Astrocyte (in vitro differentiated cells and primary cell): Measurements from ENCODE around the gene PLCB4.

Experiments
- EZH2 ChIP-seq: IDR thresholded peaks from 2 replicates; pipeline ENCODE4 v1.6.1; 2012; ENCODE audit warnings: mild to moderate bottlenecking, low read length, inconsistent platforms; ENCODE audit not compliant: insufficient read depth
- TF ChIP-seq, protein P1 (sequence below): IDR thresholded peaks from 2 replicates; pipeline ENCODE4 v1.5.1; 2011; ENCODE audit warnings: low read depth, mild to moderate bottlenecking, inconsistent platforms, low read length, moderate library complexity; ENCODE audit not compliant: insufficient read depth

- TF ChIP-seq, protein P1, sequence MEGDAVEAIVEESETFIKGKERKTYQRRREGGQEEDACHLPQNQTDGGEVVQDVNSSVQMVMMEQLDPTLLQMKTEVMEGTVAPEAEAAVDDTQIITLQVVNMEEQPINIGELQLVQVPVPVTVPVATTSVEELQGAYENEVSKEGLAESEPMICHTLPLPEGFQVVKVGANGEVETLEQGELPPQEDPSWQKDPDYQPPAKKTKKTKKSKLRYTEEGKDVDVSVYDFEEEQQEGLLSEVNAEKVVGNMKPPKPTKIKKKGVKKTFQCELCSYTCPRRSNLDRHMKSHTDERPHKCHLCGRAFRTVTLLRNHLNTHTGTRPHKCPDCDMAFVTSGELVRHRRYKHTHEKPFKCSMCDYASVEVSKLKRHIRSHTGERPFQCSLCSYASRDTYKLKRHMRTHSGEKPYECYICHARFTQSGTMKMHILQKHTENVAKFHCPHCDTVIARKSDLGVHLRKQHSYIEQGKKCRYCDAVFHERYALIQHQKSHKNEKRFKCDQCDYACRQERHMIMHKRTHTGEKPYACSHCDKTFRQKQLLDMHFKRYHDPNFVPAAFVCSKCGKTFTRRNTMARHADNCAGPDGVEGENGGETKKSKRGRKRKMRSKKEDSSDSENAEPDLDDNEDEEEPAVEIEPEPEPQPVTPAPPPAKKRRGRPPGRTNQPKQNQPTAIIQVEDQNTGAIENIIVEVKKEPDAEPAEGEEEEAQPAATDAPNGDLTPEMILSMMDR: no peak
- no peak for TF ChIP-seq EZH2
These were observed 253.8 kb downstream of the PLCB4 start for GRCh38 chr20:9322661-9323060.
